ENCODE results near the gene HESX1.

- TF ChIP-seq CTCF (IDR thresholded peaks at IDR 0.05; ENCODE audit: low read length) (no peak), EZH2phosphoT487 (IDR thresholded peaks at IDR 0.05; ENCODE audit: low read length) (no peak), EZH2 (optimal IDR thresholded peaks at IDR 0.05; ENCODE audit: low read depth, low read length) (no peak)
These were observed 28.4 kb upstream of the HESX1 start for GRCh38 chr3:57227930-57228751.

All from MM.1S (cell line).